A549 treated with CORT108297 at 1 μM for 4 hours (cell line): ENCODE results near the gene RPS27. TPM values are rescaled to one million over a fixed set of nuclear protein-coding genes. Genes with fewer than 3 reads are reported as not detected.

ENCODE experiments used
- total RNA-seq: library from RNA; stranded (reverse); fragments of 200-300 nt; extraction: Qiagen RNA extraction; gene quantifications from 5 replicates; pipeline ENCODE4 v1.2.3, GENCODE V29; 2022

The RPS27 gene
- 4,150 to 7,755 TPM (median 4,460 TPM) in 5 replicates for total RNA-seq

GRCh38 chr1:153990468-153991150 is at the start of gene RPS27:
Gene RPS27, plus strand, starts transcription at chr1:153990762. Its CDS starts 35 bp downstream, at chr1:153990797.

GRCh38 chr1:153946622-153947241 is 43.8 kb upstream of the RPS27 start, which contains the start of gene DENND4B:
Gene DENND4B, minus strand, starts transcription at chr1:153946718. Its CDS starts 2,344 bp downstream, at chr1:153944374.

GRCh38 chr1:153958111-153958960 is 32.2 kb upstream of the RPS27 start, which contains the start of gene CRTC2:
Gene CRTC2, minus strand, starts transcription at chr1:153958612. Its CDS starts 115 bp downstream, at chr1:153958497.

GRCh38 chr1:153963030-153963849 is 27.3 kb upstream of the RPS27 start, which contains the start of gene SLC39A1:
Gene SLC39A1, minus strand, starts transcription at chr1:153963537. Its CDS starts 822 bp downstream, at chr1:153962715.

GRCh38 chr1:153967107-153967999 is 23.2 kb upstream of the RPS27 start, which contains the start of gene CREB3L4:
Gene CREB3L4, plus strand, starts transcription at chr1:153967902. Its CDS starts 624 bp downstream, at chr1:153968526.

GRCh38 chr1:153977250-153978240 is 13.0 kb upstream of the RPS27 start, which contains the start of gene JTB:
Gene JTB, minus strand, starts transcription at chr1:153977674. Its CDS starts 422 bp downstream, at chr1:153977252.

GRCh38 chr1:153985941-153986761 is 4.4 kb upstream of the RPS27 start, which contains the start of gene RAB13:
Gene RAB13, minus strand, starts transcription at chr1:153986339. Its CDS starts 103 bp downstream, at chr1:153986236.

Other genes with a start within 250 kb of the RPS27 start
- 0.73 to 2.4 TPM (median 1.3 TPM) in 5 replicates for gene SLC27A3, start 215.4 kb upstream of the RPS27 start, total RNA-seq
- 6.9 to 10.1 TPM (median 8.6 TPM) in 5 replicates for gene GATAD2B, start 67.8 kb upstream of the RPS27 start, total RNA-seq
- 22.9 to 40.4 TPM (median 38.6 TPM) in 5 replicates for gene DENND4B, start 44.0 kb upstream of the RPS27 start, total RNA-seq
- gene CRTC2, start 32.1 kb upstream of the RPS27 start, total RNA-seq = 30.6 to 45.7 TPM (median 41.6 TPM) in 5 replicates
- 151 to 169 TPM (median 166 TPM) in 5 replicates for gene SLC39A1, start 27.2 kb upstream of the RPS27 start, total RNA-seq
- 8.5 to 12.4 TPM (median 10.3 TPM) in 5 replicates for gene CREB3L4, start 22.9 kb upstream of the RPS27 start, total RNA-seq
- 109 to 169 TPM (median 154 TPM) in 5 replicates for gene JTB, start 13.1 kb upstream of the RPS27 start, total RNA-seq
- 131 to 153 TPM (median 132 TPM) in 5 replicates for gene RAB13, start 4.4 kb upstream of the RPS27 start, total RNA-seq
- not detected in 5 replicates for gene NUP210L, start 164.3 kb downstream of the RPS27 start, total RNA-seq
- gene TPM3, start 201.3 kb downstream of the RPS27 start, total RNA-seq = 424 to 619 TPM (median 471 TPM) in 5 replicates
- 0.29 TPM in 1 of 5 replicates, not detected in the others for gene CFAP141, start 215.6 kb downstream of the RPS27 start, total RNA-seq
- gene UBAP2L, start 230.2 kb downstream of the RPS27 start, total RNA-seq = 107 to 115 TPM (median 112 TPM) in 5 replicates